ENCODE results near the gene SNX27.
"Not testable (repeated sequence)": the region's sequence is repeated elsewhere in the genome, so short reads cannot be mapped to it uniquely, and the experiment has no call there.

Gene SNX27

GRCh38 chr1:151602550-151602949 lies 9.3 kb upstream of the SNX27 start:
- in situ Hi-C loops (cut with MboI; ENCODE audit: low sequenced_read_pairs): not testable (repeated sequence)

DNA sequence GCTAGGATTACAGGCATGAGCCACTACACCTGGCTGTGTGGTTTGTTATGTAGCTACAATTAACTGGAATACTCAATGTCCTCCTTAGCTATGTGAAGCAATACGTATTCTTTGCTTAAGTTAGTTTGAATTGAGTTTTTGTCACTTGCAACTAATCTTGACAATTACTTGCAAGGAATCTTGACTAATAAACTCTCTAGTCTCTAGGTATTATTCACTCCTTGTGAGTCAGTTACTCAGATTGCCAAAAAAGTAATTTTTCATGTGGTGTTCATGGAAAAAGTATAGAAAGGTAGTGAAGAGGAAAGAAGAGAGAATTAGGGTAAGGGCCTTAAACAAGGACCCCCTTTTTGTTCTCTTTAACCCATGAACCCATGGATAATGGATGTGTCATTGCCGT lies 7.6 kb upstream of the SNX27 start:
- in situ Hi-C loops (cut with MboI; ENCODE audit: low sequenced_read_pairs): no loop called here

GRCh38 chr1:151606384-151606783 lies 5.5 kb upstream of the SNX27 start:
- in situ Hi-C loops (cut with MboI; ENCODE audit: low sequenced_read_pairs): no loop called here

- in situ Hi-C loops (cut with MboI; ENCODE audit: low sequenced_read_pairs): no loop called here
Measured at GRCh38 chr1:151606857-151607256, 5.0 kb upstream of the SNX27 start.

- in situ Hi-C loops (cut with MboI; ENCODE audit: low sequenced_read_pairs): no loop called here
Measured at GRCh38 chr1:151610142-151610541, 1.7 kb upstream of the SNX27 start.

- in situ Hi-C loops (cut with MboI; ENCODE audit: low sequenced_read_pairs): no loop called here
Measured at GRCh38 chr1:151611288-151611790, 511 bp upstream of the SNX27 start.

- in situ Hi-C loops (cut with MboI; ENCODE audit: low sequenced_read_pairs): no loop called here
Measured at GRCh38 chr1:151612501-151613281, 841 bp downstream of the SNX27 start.

GRCh38 chr1:151613282-151613780 lies 1.5 kb downstream of the SNX27 start:
- in situ Hi-C loops (cut with MboI; ENCODE audit: low sequenced_read_pairs): no loop called here

DNA sequence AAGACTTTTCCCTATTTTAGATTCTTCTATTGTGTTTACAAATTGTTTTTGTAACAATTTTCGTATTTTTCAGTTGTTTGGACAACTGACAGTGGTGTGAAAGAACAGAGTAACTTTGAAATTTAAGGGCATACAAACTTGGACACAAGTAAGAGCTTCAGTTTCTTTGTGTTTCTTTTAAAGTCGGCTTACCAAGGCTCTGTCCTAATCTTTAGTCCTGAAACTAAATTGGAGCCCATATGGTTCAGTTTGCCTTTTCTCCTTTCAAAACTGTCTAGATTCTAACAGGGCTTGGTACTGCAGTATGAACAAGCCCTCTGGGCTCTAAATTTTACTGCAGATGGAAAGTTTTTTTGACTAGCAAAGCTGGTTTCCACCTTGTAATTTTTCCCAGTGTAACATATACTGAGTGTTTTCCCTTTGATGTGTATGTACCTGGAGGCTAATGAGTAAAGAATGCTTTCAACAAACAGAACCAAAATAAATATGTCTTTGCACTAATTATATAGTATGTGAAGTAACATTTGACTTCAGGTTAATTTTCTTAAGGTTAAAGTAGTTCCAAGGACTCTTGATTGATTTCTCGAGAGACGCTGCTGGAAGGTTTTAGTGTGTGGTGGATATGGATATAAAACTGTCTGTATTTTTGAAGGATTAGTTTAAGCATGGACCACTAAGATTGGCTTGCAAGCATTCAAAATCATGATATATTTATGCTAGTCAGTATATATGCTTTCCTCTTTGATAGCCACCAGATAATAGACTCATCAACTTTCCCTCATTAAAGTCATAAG lies 4.1 kb downstream of the SNX27 start:
- in situ Hi-C loops (cut with MboI; ENCODE audit: low sequenced_read_pairs): no loop called here

- in situ Hi-C loops (cut with MboI; ENCODE audit: low sequenced_read_pairs): no loop called here
Measured at GRCh38 chr1:151616505-151616849, 4.6 kb downstream of the SNX27 start.

DNA sequence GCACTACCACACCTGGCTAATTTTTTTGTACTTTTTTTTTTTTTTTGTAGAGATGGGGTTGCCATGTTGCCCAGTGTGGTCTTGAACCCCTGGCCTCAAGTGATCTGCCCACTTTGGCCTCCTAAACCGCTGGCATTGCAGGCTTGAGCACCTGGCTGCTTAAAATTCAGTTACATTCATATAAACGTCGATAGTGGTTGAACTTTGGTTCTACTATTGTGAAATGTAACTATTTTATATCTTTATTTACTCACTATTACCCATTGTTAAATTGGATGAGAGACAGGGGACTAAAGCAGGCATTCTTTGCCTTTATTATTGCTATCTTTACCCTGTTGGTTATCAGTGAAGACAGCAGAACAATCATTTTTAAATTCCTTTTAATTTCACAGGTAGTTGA lies 6.2 kb downstream of the SNX27 start:
- in situ Hi-C loops (cut with MboI; ENCODE audit: low sequenced_read_pairs): no loop called here

GRCh38 chr1:151618470-151618869 lies 6.6 kb downstream of the SNX27 start:
- in situ Hi-C loops (cut with MboI; ENCODE audit: low sequenced_read_pairs): no loop called here

DNA sequence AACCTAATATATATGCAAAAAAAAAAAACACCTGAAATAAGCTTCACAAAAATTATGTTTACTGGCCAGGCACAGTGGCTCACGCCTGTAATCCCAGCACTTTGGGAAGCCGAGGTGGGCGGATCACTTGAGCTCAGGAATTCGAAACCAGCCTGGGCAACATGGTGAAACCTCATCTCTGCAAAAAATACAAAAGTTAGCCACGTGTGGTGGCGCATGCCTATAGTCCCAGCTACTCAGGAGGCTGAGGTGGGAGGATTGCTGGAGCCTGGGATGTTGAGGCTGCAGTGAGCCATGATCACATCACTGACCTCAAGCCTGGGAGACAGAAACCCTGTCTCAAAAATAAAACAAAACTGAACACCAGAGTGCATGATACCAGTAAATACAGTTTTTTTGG lies 7.1 kb downstream of the SNX27 start:
- in situ Hi-C loops (cut with MboI; ENCODE audit: low sequenced_read_pairs): not testable (repeated sequence)

DNA sequence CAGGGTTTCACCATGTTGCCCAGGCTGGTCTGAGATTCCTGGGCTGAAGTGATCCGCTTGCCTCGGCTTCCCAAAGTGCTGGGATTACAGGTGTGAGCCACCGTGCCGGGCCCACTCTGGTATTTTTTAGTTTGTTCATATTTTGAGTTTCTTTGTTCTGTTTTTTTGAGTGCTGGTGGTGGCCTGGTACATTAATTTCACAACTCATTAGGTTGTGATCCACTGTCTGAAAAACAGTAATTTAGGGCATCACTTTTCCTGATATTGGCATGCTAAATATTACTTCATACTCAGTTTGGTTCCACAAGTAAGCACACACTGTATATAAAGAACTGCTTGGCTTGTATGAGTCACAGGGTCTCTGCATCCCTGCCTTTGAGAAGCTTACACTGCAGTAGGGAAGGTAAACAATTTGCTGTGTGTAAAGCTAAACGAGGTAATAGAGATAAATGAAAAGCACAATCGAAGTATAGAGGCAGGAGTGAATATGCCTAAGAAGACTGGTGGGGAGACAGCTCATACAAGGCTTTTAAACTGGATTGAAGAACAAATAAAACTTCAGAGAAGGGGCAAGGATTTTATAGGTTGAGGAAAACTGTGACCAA lies 7.7 kb downstream of the SNX27 start:
- in situ Hi-C loops (cut with MboI; ENCODE audit: low sequenced_read_pairs): no loop called here

DNA sequence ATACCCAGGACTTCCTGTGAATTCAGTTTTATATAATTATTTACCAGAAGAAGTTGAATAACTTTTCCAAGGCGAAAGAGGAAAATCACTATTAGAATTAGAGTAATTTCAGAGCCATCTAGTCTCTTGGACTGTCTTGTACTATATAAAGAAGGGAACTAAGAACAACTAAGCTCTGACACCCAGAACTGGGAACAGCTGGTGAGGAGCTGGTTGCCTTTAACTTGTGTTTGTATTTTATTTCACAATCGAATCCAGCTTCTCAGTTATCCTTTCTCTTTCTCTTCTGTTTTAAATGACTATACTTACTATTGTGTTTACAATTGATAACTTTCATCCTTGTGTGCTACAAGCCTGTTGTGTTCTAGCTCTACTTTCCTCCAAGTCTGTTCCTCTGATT lies 8.4 kb downstream of the SNX27 start:
- in situ Hi-C loops (cut with MboI; ENCODE audit: low sequenced_read_pairs): no loop called here

DNA sequence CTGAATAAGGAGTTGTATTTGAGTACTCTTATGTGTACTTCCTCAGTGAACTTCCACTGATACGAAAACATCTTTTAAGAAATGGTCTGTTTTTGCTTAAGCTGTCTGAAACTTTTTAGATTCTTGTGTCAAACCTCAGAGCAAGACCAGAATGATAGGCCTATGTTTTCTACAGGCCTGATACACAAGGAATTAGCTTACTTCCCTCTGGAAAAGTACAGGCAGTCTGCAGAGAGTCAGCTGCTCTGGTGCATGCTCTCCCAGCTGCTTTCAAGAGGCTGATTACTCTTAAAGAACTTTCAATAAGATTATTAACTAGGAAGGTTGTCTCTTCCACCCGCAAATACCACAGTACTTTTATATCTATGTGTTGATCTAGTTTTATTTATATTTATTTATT lies 9.5 kb downstream of the SNX27 start:
- in situ Hi-C loops (cut with MboI; ENCODE audit: low sequenced_read_pairs): no loop called here

- in situ Hi-C loops (cut with MboI; ENCODE audit: low sequenced_read_pairs): no loop called here
Measured at GRCh38 chr1:151624783-151625182, 12.9 kb downstream of the SNX27 start.

DNA sequence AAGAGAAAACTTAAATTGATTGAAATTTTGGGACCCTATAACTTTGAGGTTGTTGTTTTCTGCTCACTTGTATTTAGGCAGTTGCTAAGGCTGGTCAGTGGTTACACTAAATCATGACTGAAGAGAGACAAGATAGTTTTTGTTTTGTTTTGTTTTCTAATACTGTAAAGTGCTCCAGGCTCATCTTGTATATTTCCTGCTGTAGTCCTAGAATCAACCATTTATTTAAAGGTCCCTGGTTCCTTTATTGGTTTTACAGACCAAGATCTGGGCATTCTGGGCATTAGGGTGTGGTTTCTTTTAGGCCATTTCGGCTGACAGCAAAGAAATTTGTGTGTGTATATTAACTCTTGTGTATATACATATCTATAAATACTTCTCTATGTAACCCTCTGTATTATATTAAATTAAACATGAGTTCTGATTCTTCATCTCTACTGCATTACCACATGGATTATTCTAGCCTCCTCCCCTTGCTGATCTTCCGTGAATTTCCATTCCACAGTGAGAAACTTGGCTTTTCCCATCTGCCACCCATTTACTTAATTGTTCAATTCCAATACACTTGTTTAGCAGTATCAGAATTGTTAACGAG lies 15.0 kb downstream of the SNX27 start:
- in situ Hi-C loops (cut with MboI; ENCODE audit: low sequenced_read_pairs): no loop called here

GRCh38 chr1:151629278-151629677 lies 17.4 kb downstream of the SNX27 start:
- in situ Hi-C loops (cut with MboI; ENCODE audit: low sequenced_read_pairs): no loop called here

- in situ Hi-C loops (cut with MboI; ENCODE audit: low sequenced_read_pairs): no loop called here
Measured at GRCh38 chr1:151635479-151636072, 23.7 kb downstream of the SNX27 start.

Data from HL-60/S4 (cell line).